Measurements from ENCODE around the gene TPD52L2. TPM values are rescaled to one million over a fixed set of nuclear protein-coding genes. Genes with fewer than 3 reads are reported as not detected.

TPD52L2 gene
- total RNA-seq, 1 donor from 2014 or later = 85.5 TPM

DNA sequence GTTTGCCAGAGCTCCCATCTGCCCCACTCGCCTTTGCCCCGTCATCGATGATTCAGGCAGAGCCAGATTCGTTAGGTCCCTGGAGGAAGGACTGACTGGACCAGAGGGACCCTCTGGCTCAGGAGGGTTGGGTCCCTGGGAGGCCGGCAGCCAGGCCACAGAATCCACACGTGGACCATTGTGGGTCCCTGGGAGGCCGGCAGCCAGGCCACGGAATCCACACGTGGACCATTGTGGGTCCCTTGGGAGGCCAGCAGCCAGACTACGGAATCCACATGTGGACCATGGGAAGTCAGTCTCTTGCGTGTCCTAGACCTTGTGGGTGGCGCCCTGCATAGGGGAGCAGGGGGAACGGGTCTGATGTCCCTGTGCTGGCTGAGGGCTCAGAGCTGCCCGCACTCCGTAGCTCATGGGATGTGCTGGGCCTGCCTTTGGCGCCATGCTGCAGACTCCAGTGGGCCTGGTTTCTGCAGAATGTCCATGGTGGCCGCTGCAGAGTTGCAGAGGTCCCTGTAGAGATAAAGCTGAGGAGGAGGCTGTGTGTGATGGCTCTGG, 67.6 kb downstream of the TPD52L2 start:
- Mint-ChIP-seq H3K4me3 (ENCODE audit: unreplicated experiment) (peak overlapping the region; percentile 47), H3K9me3 (ENCODE audit: unreplicated experiment) (no peaks in the 10 kb centered on the region), H3K27ac (ENCODE audit: unreplicated experiment) (no peak overlapping the region), H3K27me3 (ENCODE audit: unreplicated experiment) (peaks cover 8% of the 10 kb centered on the region), H3K4me1 (ENCODE audit: unreplicated experiment) (no peaks in the 10 kb centered on the region), H3K36me3 (ENCODE audit: low read depth, unreplicated experiment) (peaks cover 51% of the 10 kb centered on the region)
- DNase-seq (ENCODE audit: low spot score) = no peak
- TF ChIP-seq, protein P1, sequence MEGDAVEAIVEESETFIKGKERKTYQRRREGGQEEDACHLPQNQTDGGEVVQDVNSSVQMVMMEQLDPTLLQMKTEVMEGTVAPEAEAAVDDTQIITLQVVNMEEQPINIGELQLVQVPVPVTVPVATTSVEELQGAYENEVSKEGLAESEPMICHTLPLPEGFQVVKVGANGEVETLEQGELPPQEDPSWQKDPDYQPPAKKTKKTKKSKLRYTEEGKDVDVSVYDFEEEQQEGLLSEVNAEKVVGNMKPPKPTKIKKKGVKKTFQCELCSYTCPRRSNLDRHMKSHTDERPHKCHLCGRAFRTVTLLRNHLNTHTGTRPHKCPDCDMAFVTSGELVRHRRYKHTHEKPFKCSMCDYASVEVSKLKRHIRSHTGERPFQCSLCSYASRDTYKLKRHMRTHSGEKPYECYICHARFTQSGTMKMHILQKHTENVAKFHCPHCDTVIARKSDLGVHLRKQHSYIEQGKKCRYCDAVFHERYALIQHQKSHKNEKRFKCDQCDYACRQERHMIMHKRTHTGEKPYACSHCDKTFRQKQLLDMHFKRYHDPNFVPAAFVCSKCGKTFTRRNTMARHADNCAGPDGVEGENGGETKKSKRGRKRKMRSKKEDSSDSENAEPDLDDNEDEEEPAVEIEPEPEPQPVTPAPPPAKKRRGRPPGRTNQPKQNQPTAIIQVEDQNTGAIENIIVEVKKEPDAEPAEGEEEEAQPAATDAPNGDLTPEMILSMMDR (IDR thresholded peaks at IDR 0.05; ENCODE audit: unreplicated experiment) = no peak

DNA sequence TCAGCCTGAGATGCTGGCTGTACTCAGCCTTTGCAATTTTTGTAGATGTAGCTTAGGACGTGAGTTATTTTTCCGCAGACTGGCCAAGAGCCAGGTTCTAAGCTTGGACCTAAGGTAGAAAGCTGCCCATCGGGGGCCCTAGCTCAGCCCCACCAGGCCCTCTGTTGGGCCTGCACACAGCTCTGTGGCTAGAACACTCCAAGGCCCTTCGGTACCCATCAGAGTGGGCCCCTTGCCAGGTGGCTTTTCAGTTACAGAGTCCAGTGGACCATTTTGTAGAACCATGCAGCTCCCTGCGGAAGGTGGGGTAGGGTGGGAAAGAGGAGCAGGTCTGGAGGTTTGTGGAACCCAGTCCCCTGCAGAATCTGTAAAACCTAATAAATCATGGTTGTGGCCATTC, 68.6 kb downstream of the TPD52L2 start:
- Mint-ChIP-seq H3K4me3 (ENCODE audit: unreplicated experiment) (no peak overlapping the region), H3K36me3 (ENCODE audit: low read depth, unreplicated experiment) (peaks cover 44% of the 10 kb centered on the region), H3K27ac (ENCODE audit: unreplicated experiment) (no peak overlapping the region), H3K4me1 (ENCODE audit: unreplicated experiment) (no peaks in the 10 kb centered on the region), H3K9me3 (ENCODE audit: unreplicated experiment) (no peaks in the 10 kb centered on the region), H3K27me3 (ENCODE audit: unreplicated experiment) (peaks cover 11% of the 10 kb centered on the region)
- DNase-seq (ENCODE audit: low spot score) = no peak
- TF ChIP-seq, protein P1 (IDR thresholded peaks at IDR 0.05; ENCODE audit: unreplicated experiment) = no peak

- no peak overlapping the region for H3K4me3 Mint-ChIP-seq (ENCODE audit: unreplicated experiment)
- H3K27me3 Mint-ChIP-seq (ENCODE audit: unreplicated experiment) = peaks cover 11% of the 10 kb centered on the region
- H3K27ac Mint-ChIP-seq (ENCODE audit: unreplicated experiment) = no peak overlapping the region
- no peaks in the 10 kb centered on the region for H3K4me1 Mint-ChIP-seq (ENCODE audit: unreplicated experiment)
- no peaks in the 10 kb centered on the region for H3K9me3 Mint-ChIP-seq (ENCODE audit: unreplicated experiment)
- DNase-seq (ENCODE audit: low spot score) = peak; percentile 54
- TF ChIP-seq, protein P1 (IDR thresholded peaks at IDR 0.05; ENCODE audit: unreplicated experiment) = peak; percentile 56
- H3K36me3 Mint-ChIP-seq (ENCODE audit: low read depth, unreplicated experiment) = peaks cover 38% of the 10 kb centered on the region
Measured at GRCh38 chr20:63934271-63935068, 69.4 kb downstream of the TPD52L2 start.

GRCh38 chr20:63935447-63935846, 70.4 kb downstream of the TPD52L2 start:
- H3K9me3 Mint-ChIP-seq (ENCODE audit: unreplicated experiment) = no peaks in the 10 kb centered on the region
- no peaks in the 10 kb centered on the region for H3K4me1 Mint-ChIP-seq (ENCODE audit: unreplicated experiment)
- DNase-seq (ENCODE audit: low spot score) = no peak
- TF ChIP-seq, protein P1 (IDR thresholded peaks at IDR 0.05; ENCODE audit: unreplicated experiment) = no peak
- peaks cover 11% of the 10 kb centered on the region for H3K27me3 Mint-ChIP-seq (ENCODE audit: unreplicated experiment)
- no peak overlapping the region for H3K27ac Mint-ChIP-seq (ENCODE audit: unreplicated experiment)
- peaks cover 33% of the 10 kb centered on the region for H3K36me3 Mint-ChIP-seq (ENCODE audit: low read depth, unreplicated experiment)
- H3K4me3 Mint-ChIP-seq (ENCODE audit: unreplicated experiment) = no peak overlapping the region

DNA sequence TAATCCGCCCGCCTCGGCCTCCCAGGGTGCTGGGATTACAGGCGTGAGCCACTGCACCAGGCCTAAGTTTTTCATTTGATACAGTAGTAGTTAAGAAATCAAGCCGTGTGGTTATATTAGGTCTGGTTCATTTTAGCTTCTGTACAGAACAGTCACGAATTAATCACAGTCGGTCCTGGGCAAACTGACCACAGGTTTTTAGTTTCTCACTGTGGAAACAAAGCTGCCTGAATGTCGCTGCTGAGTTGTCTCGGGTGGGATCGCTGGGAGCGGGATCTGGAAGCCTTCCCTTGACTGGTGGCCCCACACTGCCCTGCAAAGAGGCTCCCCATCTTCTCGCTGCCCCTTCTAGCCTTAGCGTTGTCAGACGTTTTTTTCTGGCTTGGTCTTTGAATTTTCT, 72.5 kb downstream of the TPD52L2 start:
- peaks cover 16% of the 10 kb centered on the region for H3K36me3 Mint-ChIP-seq (ENCODE audit: low read depth, unreplicated experiment)
- TF ChIP-seq, protein P1 (IDR thresholded peaks at IDR 0.05; ENCODE audit: unreplicated experiment) = no peak
- H3K4me3 Mint-ChIP-seq (ENCODE audit: unreplicated experiment) = no peak overlapping the region
- no peaks in the 10 kb centered on the region for H3K9me3 Mint-ChIP-seq (ENCODE audit: unreplicated experiment)
- DNase-seq (ENCODE audit: low spot score) = no peak
- H3K4me1 Mint-ChIP-seq (ENCODE audit: unreplicated experiment) = peaks cover 3% of the 10 kb centered on the region
- peaks cover 10% of the 10 kb centered on the region for H3K27me3 Mint-ChIP-seq (ENCODE audit: unreplicated experiment)
- H3K27ac Mint-ChIP-seq (ENCODE audit: unreplicated experiment) = peak overlapping the region; percentile 42
